Parathyroid adenoma (tissue), 2 donors: Measurements from ENCODE around the gene TBXAS1.

Experiments used
- H2AFZ ChIP-seq: fragments of 300-600 bp; sonication (generic); one replicate; pipeline ENCODE4 v1.7.0; 2017; ENCODE audit warnings: antibody characterized with exemption, mild to moderate bottlenecking
- H3K27ac ChIP-seq: fragments of 300-600 bp; sonication (generic); one replicate; pipeline ENCODE4 v1.7.0; 2017
- H3K27me3 ChIP-seq: fragments of 300-600 bp; sonication (generic); one replicate; pipeline ENCODE4 v1.7.0; 2017; ENCODE audit warnings: low read length; ENCODE audit not compliant: control insufficient read depth, insufficient read depth
- H3K36me3 ChIP-seq: fragments of 300-600 bp; sonication (generic); one replicate; pipeline ENCODE4 v1.7.0; 2017; ENCODE audit warnings: low read length; ENCODE audit not compliant: control insufficient read depth, insufficient read depth
- H3K4me1 ChIP-seq: fragments of 300-600 bp; sonication (generic); one replicate; pipeline ENCODE4 v1.7.0; 2017; ENCODE audit warnings: control low read depth
- H3K4me2 ChIP-seq: fragments of 300-600 bp; sonication (generic); one replicate; pipeline ENCODE4 v1.7.0; 2017; ENCODE audit warnings: low read length
- H3K4me3 ChIP-seq: fragments of 300-600 bp; sonication (generic); one replicate; pipeline ENCODE4 v1.7.0; 2017; ENCODE audit warnings: low read depth, low read length
- H3K79me2 ChIP-seq: fragments of 300-600 bp; sonication (generic); one replicate; pipeline ENCODE4 v1.7.0; 2017; ENCODE audit warnings: control low read depth
- H3K9ac ChIP-seq: fragments of 300-600 bp; sonication (generic); one replicate; pipeline ENCODE4 v1.7.0; 2017; ENCODE audit warnings: mild to moderate bottlenecking
- H3K9me3 ChIP-seq: fragments of 300-600 bp; sonication (generic); one replicate; pipeline ENCODE4 v1.7.0; 2017; ENCODE audit warnings: low read length; ENCODE audit not compliant: control insufficient read depth
- TF ChIP-seq, protein P1 (sequence below): fragments of 300-600 bp; sonication (generic); IDR thresholded peaks from one replicate; pipeline ENCODE4 v1.7.0; 2017; ENCODE audit warnings: antibody characterized with exemption, mild to moderate bottlenecking
- donor health status: primary hyperparathyroidism.

The TBXAS1 gene

DNA sequence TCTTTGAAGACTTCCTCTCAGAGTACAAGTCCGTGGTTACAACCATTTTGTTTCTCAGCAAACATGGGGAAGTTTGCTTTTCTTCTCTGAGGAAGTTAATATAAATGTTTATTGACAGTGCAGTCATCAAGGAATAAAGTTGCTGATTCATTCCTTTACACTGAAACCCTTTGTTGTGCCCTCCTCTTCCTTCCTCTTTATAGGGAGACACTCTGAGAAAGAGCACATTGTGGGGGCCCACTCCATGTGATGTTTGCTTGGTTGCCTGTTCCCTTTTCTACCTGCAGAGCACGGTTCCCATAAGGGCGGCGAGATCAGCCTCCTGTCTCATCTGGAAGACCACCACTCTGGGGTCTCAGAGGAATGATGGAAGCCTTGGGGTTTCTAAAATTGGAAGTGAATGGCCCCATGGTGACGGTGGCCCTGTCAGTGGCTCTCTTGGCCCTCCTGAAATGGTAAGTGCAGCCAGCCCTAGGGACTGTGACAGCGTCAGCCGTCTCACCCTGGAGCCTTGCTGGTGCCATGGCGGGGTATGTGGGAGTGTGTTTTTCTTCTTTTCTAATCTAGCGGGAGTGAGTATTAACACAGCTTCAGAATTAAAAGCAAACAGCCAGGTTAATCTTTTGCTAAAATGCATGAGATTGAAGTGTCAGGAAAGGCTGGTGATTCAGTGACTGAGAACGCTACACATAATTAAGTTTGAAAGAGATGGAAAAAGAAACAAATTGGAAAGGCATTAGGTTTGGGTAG, at the start of gene TBXAS1:
TBXAS1 (plus strand) TSS at position 240 of the 750 bp plus-strand sequence; CDS start at position 367, 127 bp downstream.
- Histone ChIP-seq H3K79me2 (no peaks in the 10 kb centered on the region), H2AFZ (peak within 1 kb of the TSS; percentile 67), H3K9ac (no peak within 1 kb of the TSS), H3K4me3 (no peak within 1 kb of the TSS), H3K27ac (peak within 1 kb of the TSS; percentile 22), H3K27me3 (no peaks in the 10 kb centered on the region), H3K36me3 (no peaks in the 10 kb centered on the region), H3K4me2 (no peak within 1 kb of the TSS), H3K4me1 (peaks cover 11% of the 10 kb centered on the region), H3K9me3 (no peaks in the 10 kb centered on the region)
- TF ChIP-seq, protein P1, sequence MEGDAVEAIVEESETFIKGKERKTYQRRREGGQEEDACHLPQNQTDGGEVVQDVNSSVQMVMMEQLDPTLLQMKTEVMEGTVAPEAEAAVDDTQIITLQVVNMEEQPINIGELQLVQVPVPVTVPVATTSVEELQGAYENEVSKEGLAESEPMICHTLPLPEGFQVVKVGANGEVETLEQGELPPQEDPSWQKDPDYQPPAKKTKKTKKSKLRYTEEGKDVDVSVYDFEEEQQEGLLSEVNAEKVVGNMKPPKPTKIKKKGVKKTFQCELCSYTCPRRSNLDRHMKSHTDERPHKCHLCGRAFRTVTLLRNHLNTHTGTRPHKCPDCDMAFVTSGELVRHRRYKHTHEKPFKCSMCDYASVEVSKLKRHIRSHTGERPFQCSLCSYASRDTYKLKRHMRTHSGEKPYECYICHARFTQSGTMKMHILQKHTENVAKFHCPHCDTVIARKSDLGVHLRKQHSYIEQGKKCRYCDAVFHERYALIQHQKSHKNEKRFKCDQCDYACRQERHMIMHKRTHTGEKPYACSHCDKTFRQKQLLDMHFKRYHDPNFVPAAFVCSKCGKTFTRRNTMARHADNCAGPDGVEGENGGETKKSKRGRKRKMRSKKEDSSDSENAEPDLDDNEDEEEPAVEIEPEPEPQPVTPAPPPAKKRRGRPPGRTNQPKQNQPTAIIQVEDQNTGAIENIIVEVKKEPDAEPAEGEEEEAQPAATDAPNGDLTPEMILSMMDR, result no peak

DNA sequence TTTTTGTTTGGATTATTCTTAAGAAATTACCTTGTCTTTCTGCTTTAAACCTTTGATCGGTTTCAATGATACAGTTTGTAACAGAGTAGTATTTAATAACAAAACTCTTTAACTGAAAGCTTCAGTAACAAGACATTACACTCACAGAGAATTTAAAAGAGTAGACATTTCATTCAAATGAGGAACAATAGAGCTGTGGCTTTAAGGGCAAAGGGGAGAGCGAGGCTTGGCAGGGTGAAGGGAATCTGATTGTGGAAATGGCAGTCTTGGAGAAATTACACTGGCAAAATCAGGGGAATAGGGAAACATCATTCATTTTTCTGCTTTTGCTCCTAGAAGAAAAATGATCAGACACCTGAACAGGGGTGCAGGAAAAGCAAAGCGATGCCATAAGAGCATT, 46.1 kb upstream of the TBXAS1 start:
- TF ChIP-seq, protein P1, result no peak
- H3K9me3 ChIP-seq, result no peaks in the 10 kb centered on the region
- no peak overlapping the region for H3K4me2 ChIP-seq
- H3K9ac ChIP-seq, result no peak overlapping the region
- H3K27ac ChIP-seq, result no peak overlapping the region
- H3K4me3 ChIP-seq, result no peak overlapping the region
- no peak overlapping the region for H2AFZ ChIP-seq
- H3K36me3 ChIP-seq, result no peaks in the 10 kb centered on the region
- peaks cover 3% of the 10 kb centered on the region for H3K79me2 ChIP-seq
- no peaks in the 10 kb centered on the region for H3K4me1 ChIP-seq
- H3K27me3 ChIP-seq, result no peaks in the 10 kb centered on the region

DNA sequence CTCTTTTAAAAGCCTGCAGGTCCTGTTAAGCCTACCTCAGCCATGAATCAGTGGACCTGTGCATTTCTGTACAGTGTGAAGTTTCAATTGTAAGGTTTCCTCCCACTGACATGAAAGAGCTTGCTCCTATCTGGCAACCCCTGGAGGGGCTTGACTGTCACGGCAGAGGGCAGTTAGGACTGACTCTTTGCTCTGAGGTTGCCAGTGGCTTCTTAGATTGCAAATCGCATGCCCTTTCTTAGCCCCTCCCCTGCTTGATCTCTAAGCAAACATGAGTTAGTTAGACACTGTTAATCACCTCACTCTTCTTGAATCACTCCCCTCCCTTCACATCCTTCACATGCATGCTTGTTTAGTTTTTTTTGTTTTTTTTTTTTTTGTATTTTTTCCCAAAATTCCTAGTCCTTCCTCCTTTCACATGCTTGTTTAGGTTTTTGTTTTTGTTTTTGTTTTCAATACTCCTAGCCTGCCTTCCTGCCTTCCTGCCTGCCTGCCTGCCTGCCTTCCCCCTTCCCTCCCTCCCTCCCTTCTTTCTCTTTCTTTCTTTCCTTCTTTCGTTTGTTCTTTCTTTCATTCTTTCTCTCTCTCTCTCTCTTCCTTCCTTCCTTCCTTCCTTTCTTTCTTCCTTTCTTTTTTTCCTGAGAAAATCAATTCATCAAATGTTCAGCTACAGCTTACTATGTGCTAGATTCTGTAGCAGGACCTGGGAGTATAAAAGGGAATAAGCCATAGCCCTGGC, 45.2 kb upstream of the TBXAS1 start:
- no peaks in the 10 kb centered on the region for H3K36me3 ChIP-seq
- no peaks in the 10 kb centered on the region for H3K9me3 ChIP-seq
- no peaks in the 10 kb centered on the region for H3K4me1 ChIP-seq
- H2AFZ ChIP-seq, result no peak overlapping the region
- H3K27me3 ChIP-seq, result no peaks in the 10 kb centered on the region
- no peak overlapping the region for H3K4me2 ChIP-seq
- H3K9ac ChIP-seq, result no peak overlapping the region
- no peaks in the 10 kb centered on the region for H3K79me2 ChIP-seq
- H3K4me3 ChIP-seq, result no peak overlapping the region
- H3K27ac ChIP-seq, result no peak overlapping the region
- TF ChIP-seq, protein P1, result no peak

DNA sequence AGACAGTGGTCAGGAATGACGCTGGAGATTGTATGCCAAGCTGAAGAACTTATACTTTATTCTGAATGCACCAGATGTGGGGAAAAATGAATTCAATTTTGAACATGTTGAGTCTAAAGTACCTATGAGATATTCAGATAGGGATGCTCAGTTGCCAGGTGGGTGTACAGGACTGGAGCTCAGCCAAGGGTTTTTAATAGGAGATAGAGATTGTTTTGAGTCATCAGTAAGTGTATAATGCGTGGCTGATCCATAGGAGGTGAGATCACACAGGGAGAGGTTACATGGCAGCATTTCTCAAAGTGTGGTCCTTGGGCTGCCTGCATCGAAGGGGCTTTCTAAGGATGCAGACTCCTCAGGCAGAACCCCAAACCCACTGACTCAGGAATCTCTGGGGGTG, 44.4 kb upstream of the TBXAS1 start:
- no peaks in the 10 kb centered on the region for H3K36me3 ChIP-seq
- no peaks in the 10 kb centered on the region for H3K27me3 ChIP-seq
- H3K4me3 ChIP-seq, result no peak overlapping the region
- no peak overlapping the region for H3K9ac ChIP-seq
- H3K9me3 ChIP-seq, result no peaks in the 10 kb centered on the region
- no peaks in the 10 kb centered on the region for H3K79me2 ChIP-seq
- no peak overlapping the region for H3K4me2 ChIP-seq
- TF ChIP-seq, protein P1, result no peak
- no peaks in the 10 kb centered on the region for H3K4me1 ChIP-seq
- H3K27ac ChIP-seq, result no peak overlapping the region
- H2AFZ ChIP-seq, result no peak overlapping the region
